Panc1 (cell line): ENCODE data around the gene PDHB. TPM values are rescaled to one million over a fixed set of nuclear protein-coding genes. Genes with fewer than 3 reads are reported as not detected.

Source experiments
- ATAC-seq: fragments of 200-7000 bp; cut with Tn5 transposase; 2 replicates; pipeline ENCODE4 v1.9.1; 2020; ENCODE audit warnings: mild to moderate bottlenecking, moderate library complexity
- BruUV-seq: library from RNA; stranded (reverse); fragments of 400-500 nt; replicated peaks from 2 replicates; lab custom pipeline; 2021; lab: Mats Ljungman, UMichigan
- CTCF ChIA-PET: fragments of 300-600 bp; sonication (Branson Sonifier 250); formaldehyde crosslinking; loops from one replicate; lab custom pipeline; 2022; ENCODE audit warnings: antibody characterized with exemption; lab: Charles Lee
- POLR2A ChIA-PET: fragments of 300-600 bp; sonication (Branson Sonifier 250); formaldehyde crosslinking; loops from one replicate; lab custom pipeline; 2022; ENCODE audit warnings: antibody characterized with exemption; lab: Charles Lee
- DNase-seq: peaks from one replicate; pipeline ENCODE4 v3.0.0-alpha.2; 2010; ENCODE audit warnings: low read depth, low spot score
- H3K27ac ChIP-seq: 2 replicates; pipeline ENCODE4 v1.5.1; 2011; ENCODE audit warnings: mild to moderate bottlenecking, low read length, inconsistent platforms
- H3K27me3 ChIP-seq: fragments of 200-500 bp; sonication (Bioruptor generic); 2 replicates; pipeline ENCODE4 v1.6.0; 2014; ENCODE audit warnings: low read length, inconsistent platforms; ENCODE audit not compliant: control insufficient read depth, insufficient read depth
- H3K36me3 ChIP-seq: fragments of 200-500 bp; sonication (Bioruptor generic); 2 replicates; pipeline ENCODE4 v1.5.1; 2014; ENCODE audit warnings: inconsistent platforms, mild to moderate bottlenecking, low read length, moderate library complexity; ENCODE audit not compliant: control insufficient read depth, insufficient read depth
- H3K4me1 ChIP-seq: 2 replicates; pipeline ENCODE4 v1.5.1; 2011; ENCODE audit warnings: inconsistent platforms, mild to moderate bottlenecking, low read length, moderate library complexity; ENCODE audit not compliant: control insufficient read depth, insufficient read depth
- H3K4me3 ChIP-seq, 2 experiments: 2 replicates each; pipeline ENCODE4 v1.5.1; 2011 to 2012; ENCODE audit warnings: low read depth in 2 of 2, low read length in 2 of 2, mild to moderate bottlenecking in 2 of 2, inconsistent platforms in 1 of 2, moderate library complexity in 1 of 2
- H3K9me3 ChIP-seq: fragments of 200-500 bp; sonication (Bioruptor generic); 2 replicates; pipeline ENCODE4 v1.5.1; 2014; ENCODE audit warnings: low read depth, mild to moderate bottlenecking, inconsistent platforms, low read length, moderate library complexity; ENCODE audit not compliant: control insufficient read depth, insufficient read depth
- POLR2AphosphoS5 ChIP-seq: IDR thresholded peaks from 2 replicates; pipeline ENCODE4 v1.6.1; 2012; ENCODE audit warnings: mild to moderate bottlenecking, low read depth, low read length, moderate library complexity
- REST ChIP-seq, 2 experiments: IDR thresholded peaks; 2 replicates each; pipeline ENCODE4 v1.6.1; 2011 to 2012; ENCODE audit warnings: low read depth in 2 of 2, control low read depth in 1 of 2, low read length in 1 of 2, mild to moderate bottlenecking in 1 of 2, moderate library complexity in 1 of 2; ENCODE audit not compliant: insufficient read depth in 1 of 2
- SIN3A ChIP-seq: IDR thresholded peaks from 2 replicates; pipeline ENCODE4 v1.6.1; 2012; ENCODE audit warnings: low read depth, mild to moderate bottlenecking, low read length, moderate library complexity, borderline replicate concordance; ENCODE audit not compliant: insufficient read depth
- TCF7L2 ChIP-seq: IDR thresholded peaks from 2 replicates; pipeline ENCODE4 v1.6.1; 2011; ENCODE audit warnings: mild to moderate bottlenecking, low read depth, low read length, inconsistent platforms
- in situ Hi-C: cut with HindIII; loops from 2 replicates; pipeline ENCODE4 v1.10.0; 2016; ENCODE audit warnings: low sequenced_read_pairs, low pct_unique_long_range_greater_than_20kb
- intact Hi-C: fragments of 100-400 bp; cut with micrococcal nuclease; formaldehyde crosslinking; loops from one replicate; pipeline ENCODE4 v1.10.0; 2022; ENCODE audit not compliant: unreplicated experiment
- total RNA-seq: library from RNA; stranded (reverse); gene quantifications from one replicate; pipeline ENCODE4 v1.2.1, GENCODE V29; 2021; ENCODE audit not compliant: unreplicated experiment
- TF ChIP-seq, protein P1 (sequence below): fragments of 450-650 bp; IDR thresholded peaks from 2 replicates; pipeline ENCODE4 v1.5.1; 2017; ENCODE audit warnings: mild to moderate bottlenecking

Gene PDHB
- total RNA-seq, 1 experiment from 2014 or later, result 66.6 TPM

- intact Hi-C loops, result no loop called here
- TSS peak; percentile 32 for BruUV-seq
Measured at GRCh38 chr3:58427661-58428361, 5.8 kb downstream of the PDHB start.

GRCh38 chr3:58425782-58426181 is 7.8 kb downstream of the PDHB start:
- in situ Hi-C loops, result no loop called here
- Histone ChIP-seq H3K9me3 (no peaks in the 10 kb centered on the region), H3K4me1 (no peaks in the 10 kb centered on the region), H3K36me3 (peaks cover 25% of the 10 kb centered on the region), H3K27me3 (no peaks in the 10 kb centered on the region), H3K4me3 (no peak overlapping the region), H3K27ac (no peak overlapping the region)
- DNase-seq (no peak), ATAC-seq (no peak)
- no TSS peak for BruUV-seq
- TF ChIP-seq SIN3A, result no peak
- intact Hi-C loops, result no loop called here
- POLR2A ChIA-PET, result no interaction called here
- CTCF ChIA-PET, result no interaction called here

More at GRCh38 chr3:58427661-58428361, 5.8 kb downstream of the PDHB start:
- ChIA-PET CTCF (no interaction called here), POLR2A (no interaction called here)
- in situ Hi-C loops, result no loop called here
- Histone ChIP-seq H3K9me3 (no peaks in the 10 kb centered on the region), H3K27ac (no peak overlapping the region), H3K4me1 (no peaks in the 10 kb centered on the region), H3K36me3 (peaks cover 25% of the 10 kb centered on the region), H3K4me3 (no peak overlapping the region), H3K27me3 (no peaks in the 10 kb centered on the region)
- ATAC-seq (no peak), DNase-seq (no peak)
- TF ChIP-seq, protein P1, sequence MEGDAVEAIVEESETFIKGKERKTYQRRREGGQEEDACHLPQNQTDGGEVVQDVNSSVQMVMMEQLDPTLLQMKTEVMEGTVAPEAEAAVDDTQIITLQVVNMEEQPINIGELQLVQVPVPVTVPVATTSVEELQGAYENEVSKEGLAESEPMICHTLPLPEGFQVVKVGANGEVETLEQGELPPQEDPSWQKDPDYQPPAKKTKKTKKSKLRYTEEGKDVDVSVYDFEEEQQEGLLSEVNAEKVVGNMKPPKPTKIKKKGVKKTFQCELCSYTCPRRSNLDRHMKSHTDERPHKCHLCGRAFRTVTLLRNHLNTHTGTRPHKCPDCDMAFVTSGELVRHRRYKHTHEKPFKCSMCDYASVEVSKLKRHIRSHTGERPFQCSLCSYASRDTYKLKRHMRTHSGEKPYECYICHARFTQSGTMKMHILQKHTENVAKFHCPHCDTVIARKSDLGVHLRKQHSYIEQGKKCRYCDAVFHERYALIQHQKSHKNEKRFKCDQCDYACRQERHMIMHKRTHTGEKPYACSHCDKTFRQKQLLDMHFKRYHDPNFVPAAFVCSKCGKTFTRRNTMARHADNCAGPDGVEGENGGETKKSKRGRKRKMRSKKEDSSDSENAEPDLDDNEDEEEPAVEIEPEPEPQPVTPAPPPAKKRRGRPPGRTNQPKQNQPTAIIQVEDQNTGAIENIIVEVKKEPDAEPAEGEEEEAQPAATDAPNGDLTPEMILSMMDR, result no peak
- TF ChIP-seq REST (IDR thresholded peaks at IDR 0.05; ENCODE audit: insufficient read depth in 1 of 2, low read depth in 2 of 2, low read length in 1 of 2) (no peak), TCF7L2 (no peak), POLR2AphosphoS5 (no peak), SIN3A (no peak)

GRCh38 chr3:58424613-58425012 is 9.0 kb downstream of the PDHB start:
- Histone ChIP-seq H3K9me3 (no peaks in the 10 kb centered on the region), H3K36me3 (peaks cover 15% of the 10 kb centered on the region), H3K27ac (no peak overlapping the region), H3K27me3 (no peaks in the 10 kb centered on the region), H3K4me3 (no peak overlapping the region), H3K4me1 (no peaks in the 10 kb centered on the region; the same call in 1 of the 2 replicates)
- BruUV-seq, result no TSS peak
- POLR2A ChIA-PET, result no interaction called here
- TF ChIP-seq POLR2AphosphoS5 (no peak), TCF7L2 (no peak), REST (IDR thresholded peaks at IDR 0.05; ENCODE audit: insufficient read depth in 1 of 2, low read depth in 2 of 2, low read length in 1 of 2) (no peak), SIN3A (no peak)
- TF ChIP-seq, protein P1, result no peak
- in situ Hi-C loops (no loop called here), intact Hi-C loops (no loop called here)
- DNase-seq (no peak), ATAC-seq (no peak)
- CTCF ChIA-PET, result no interaction called here
